ENCODE measurements around the gene GGT7. TPM values are rescaled to one million over a fixed set of nuclear protein-coding genes. Genes with fewer than 3 reads are reported as not detected.

GGT7 gene
- total RNA-seq, 1 donor from 2014 or later = 17.3 TPM

DNA sequence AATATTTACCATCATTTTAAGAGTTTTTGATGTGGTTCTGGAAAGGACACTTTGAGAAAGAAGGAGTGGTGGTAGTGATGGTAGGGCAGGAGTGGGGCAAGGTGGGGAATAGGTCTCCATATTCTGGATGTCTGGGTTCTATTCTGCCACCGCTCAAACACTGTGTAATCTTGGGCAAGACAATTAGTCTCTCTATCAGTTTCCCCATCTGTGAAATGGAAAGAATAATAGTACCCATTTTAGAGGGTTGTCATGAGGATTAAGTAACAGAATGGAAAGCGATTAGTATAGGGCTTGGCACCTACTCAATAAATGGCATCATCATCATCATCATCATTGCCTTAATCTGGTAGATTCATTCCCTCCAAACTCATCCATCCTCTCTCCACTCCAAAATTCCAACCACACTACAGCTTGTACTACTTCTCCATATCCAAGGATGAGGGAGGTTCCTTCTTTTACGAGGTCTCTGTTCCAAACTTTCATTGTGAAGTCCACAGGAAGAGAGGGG is 982 bp upstream of the GGT7 start:
- H3K36me3 Mint-ChIP-seq (ENCODE audit: low read depth, unreplicated experiment) = peaks cover 8% of the 10 kb centered on the region
- Histone ChIP-seq H3K27ac (ENCODE audit: low read depth, low read length) (no peak overlapping the region), H3K4me1 (ENCODE audit: insufficient read depth, low read length) (peaks cover 23% of the 10 kb centered on the region), H3K27me3 (ENCODE audit: insufficient read depth, low read length) (no peaks in the 10 kb centered on the region), H3K79me2 (ENCODE audit: insufficient read depth, low read length) (peaks cover 17% of the 10 kb centered on the region), H3K4me2 (ENCODE audit: low read length) (peak overlapping the region; percentile 84), H3K4me3 (ENCODE audit: insufficient read depth, low read depth, low read length) (no peak overlapping the region), H3K9ac (ENCODE audit: low read length) (no peak overlapping the region), H4K20me1 (ENCODE audit: insufficient read depth, low read length) (peaks cover 12% of the 10 kb centered on the region), H2AFZ (ENCODE audit: low read depth, low read length) (no peak overlapping the region), H3K36me3 (ENCODE audit: insufficient read depth, low read length) (no peaks in the 10 kb centered on the region), H3K9me3 (ENCODE audit: insufficient read depth, low read depth, low read length) (no peaks in the 10 kb centered on the region)
- no peaks in the 10 kb centered on the region for H3K9me3 Mint-ChIP-seq (ENCODE audit: unreplicated experiment)
- no peak for TF ChIP-seq EZH2 (IDR thresholded peaks at IDR 0.05; ENCODE audit: insufficient read depth, low read length)
- TF ChIP-seq, protein P1, sequence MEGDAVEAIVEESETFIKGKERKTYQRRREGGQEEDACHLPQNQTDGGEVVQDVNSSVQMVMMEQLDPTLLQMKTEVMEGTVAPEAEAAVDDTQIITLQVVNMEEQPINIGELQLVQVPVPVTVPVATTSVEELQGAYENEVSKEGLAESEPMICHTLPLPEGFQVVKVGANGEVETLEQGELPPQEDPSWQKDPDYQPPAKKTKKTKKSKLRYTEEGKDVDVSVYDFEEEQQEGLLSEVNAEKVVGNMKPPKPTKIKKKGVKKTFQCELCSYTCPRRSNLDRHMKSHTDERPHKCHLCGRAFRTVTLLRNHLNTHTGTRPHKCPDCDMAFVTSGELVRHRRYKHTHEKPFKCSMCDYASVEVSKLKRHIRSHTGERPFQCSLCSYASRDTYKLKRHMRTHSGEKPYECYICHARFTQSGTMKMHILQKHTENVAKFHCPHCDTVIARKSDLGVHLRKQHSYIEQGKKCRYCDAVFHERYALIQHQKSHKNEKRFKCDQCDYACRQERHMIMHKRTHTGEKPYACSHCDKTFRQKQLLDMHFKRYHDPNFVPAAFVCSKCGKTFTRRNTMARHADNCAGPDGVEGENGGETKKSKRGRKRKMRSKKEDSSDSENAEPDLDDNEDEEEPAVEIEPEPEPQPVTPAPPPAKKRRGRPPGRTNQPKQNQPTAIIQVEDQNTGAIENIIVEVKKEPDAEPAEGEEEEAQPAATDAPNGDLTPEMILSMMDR (IDR thresholded peaks at IDR 0.05; ENCODE audit: insufficient read depth, low read depth, low read length) = no peak
- H3K4me3 Mint-ChIP-seq (ENCODE audit: unreplicated experiment) = peak overlapping the region; percentile 81
- peak overlapping the region; percentile 55 for H3K27ac Mint-ChIP-seq (ENCODE audit: unreplicated experiment)
- DNase-seq (ENCODE audit: low read depth) (no peak), FAIRE-seq (no peak)
- peaks cover 15% of the 10 kb centered on the region for H3K4me1 Mint-ChIP-seq (ENCODE audit: low read depth, unreplicated experiment)
- peaks cover 2% of the 10 kb centered on the region for H3K27me3 Mint-ChIP-seq (ENCODE audit: low read depth, unreplicated experiment)

DNA sequence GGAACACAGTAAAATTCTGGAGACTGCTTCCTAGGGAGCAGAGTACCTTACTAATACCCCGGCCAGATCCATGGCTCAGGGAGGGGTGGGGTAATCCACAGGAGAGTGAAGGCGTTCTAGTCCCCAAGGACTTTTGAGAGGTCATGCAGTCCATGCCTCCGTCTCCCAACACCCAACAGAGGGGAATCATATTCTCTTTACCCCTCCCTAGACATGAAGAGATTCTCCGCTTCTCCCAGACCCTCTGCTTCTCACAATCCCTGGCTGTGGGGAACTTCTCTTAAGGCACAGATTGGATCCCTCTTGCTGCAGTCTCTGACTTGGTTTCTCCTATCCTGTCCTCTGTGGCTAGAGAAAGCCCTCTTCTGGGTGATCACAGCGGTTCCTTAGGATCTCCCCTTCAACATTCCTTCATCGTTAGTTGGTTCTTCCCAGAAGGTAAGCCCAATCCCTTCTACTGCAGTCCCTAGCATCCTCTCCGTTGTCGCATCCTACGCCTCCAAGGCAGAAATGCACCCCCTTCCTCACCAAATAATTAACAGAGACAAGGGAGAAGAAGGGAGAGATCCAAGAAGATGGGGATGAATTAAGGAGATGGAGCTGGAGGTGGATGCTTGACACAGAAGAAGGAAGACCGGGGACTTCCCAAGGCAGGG is 562 bp downstream of the GGT7 start:
- Histone ChIP-seq H2AFZ (ENCODE audit: low read depth, low read length) (peak overlapping the region; percentile 92), H3K36me3 (ENCODE audit: insufficient read depth, low read length) (no peaks in the 10 kb centered on the region), H4K20me1 (ENCODE audit: insufficient read depth, low read length) (peaks cover 8% of the 10 kb centered on the region), H3K9me3 (ENCODE audit: insufficient read depth, low read depth, low read length) (no peaks in the 10 kb centered on the region), H3K9ac (ENCODE audit: low read length) (peak overlapping the region; percentile 70), H3K27ac (ENCODE audit: low read depth, low read length) (no peak overlapping the region), H3K4me1 (ENCODE audit: insufficient read depth, low read length) (peaks cover 21% of the 10 kb centered on the region), H3K79me2 (ENCODE audit: insufficient read depth, low read length) (peaks cover 15% of the 10 kb centered on the region), H3K4me3 (ENCODE audit: insufficient read depth, low read depth, low read length) (peak overlapping the region; percentile 70), H3K4me2 (ENCODE audit: low read length) (peak overlapping the region; percentile 84), H3K27me3 (ENCODE audit: insufficient read depth, low read length) (no peaks in the 10 kb centered on the region)
- H3K27me3 Mint-ChIP-seq (ENCODE audit: low read depth, unreplicated experiment) = peaks cover 2% of the 10 kb centered on the region
- H3K27ac Mint-ChIP-seq (ENCODE audit: unreplicated experiment) = peak overlapping the region; percentile 2
- H3K4me1 Mint-ChIP-seq (ENCODE audit: low read depth, unreplicated experiment) = peaks cover 15% of the 10 kb centered on the region
- TF ChIP-seq, protein P1 (IDR thresholded peaks at IDR 0.05; ENCODE audit: insufficient read depth, low read depth, low read length) = no peak
- TF ChIP-seq EZH2 (IDR thresholded peaks at IDR 0.05; ENCODE audit: insufficient read depth, low read length) = no peak
- H3K4me3 Mint-ChIP-seq (ENCODE audit: unreplicated experiment) = peak overlapping the region; percentile 86
- DNase-seq (ENCODE audit: low read depth) (no peak), FAIRE-seq (no peak)
- H3K36me3 Mint-ChIP-seq (ENCODE audit: low read depth, unreplicated experiment) = peaks cover 8% of the 10 kb centered on the region
- H3K9me3 Mint-ChIP-seq (ENCODE audit: unreplicated experiment) = no peaks in the 10 kb centered on the region
